GM13976 (cell line): ENCODE data around the gene ZIM2.

Experiments
- DNase-seq: peaks from one replicate; pipeline ENCODE4 v3.0.0; 2012; ENCODE audit warnings: low spot score
- CTCF ChIP-seq: IDR thresholded peaks from 2 replicates; pipeline ENCODE4 v1.5.1; 2012; ENCODE audit warnings: borderline replicate concordance, mild to moderate bottlenecking; ENCODE audit not compliant: insufficient read depth; ENCODE audit errors: extremely low read depth, missing control alignments, control extremely low read depth
- in situ Hi-C: fragments of 300-500 bp; cut with MboI; formaldehyde crosslinking; loops from one replicate; pipeline ENCODE4 v1.12.0; 2022; ENCODE audit warnings: low sequenced_read_pairs, mixed read lengths, inconsistent platforms; ENCODE audit not compliant: unreplicated experiment

Gene ZIM2

GRCh38 chr19:56725829-56726424 lies 114.6 kb downstream of the ZIM2 start:
- DNase-seq, result no peak
- in situ Hi-C loops, result no loop called here
- no peak for TF ChIP-seq CTCF
